Measurements from ENCODE around the gene NLRP7.
"Not testable (repeated sequence)": the region's sequence is repeated elsewhere in the genome, so short reads cannot be mapped to it uniquely, and the experiment has no call there.

The NLRP7 gene

GRCh38 chr19:54918499-54918898 is 28.8 kb downstream of the NLRP7 start:
- no peak for FAIRE-seq

GRCh38 chr19:54916822-54917221 is 30.5 kb downstream of the NLRP7 start:
- FAIRE-seq: no peak

DNA sequence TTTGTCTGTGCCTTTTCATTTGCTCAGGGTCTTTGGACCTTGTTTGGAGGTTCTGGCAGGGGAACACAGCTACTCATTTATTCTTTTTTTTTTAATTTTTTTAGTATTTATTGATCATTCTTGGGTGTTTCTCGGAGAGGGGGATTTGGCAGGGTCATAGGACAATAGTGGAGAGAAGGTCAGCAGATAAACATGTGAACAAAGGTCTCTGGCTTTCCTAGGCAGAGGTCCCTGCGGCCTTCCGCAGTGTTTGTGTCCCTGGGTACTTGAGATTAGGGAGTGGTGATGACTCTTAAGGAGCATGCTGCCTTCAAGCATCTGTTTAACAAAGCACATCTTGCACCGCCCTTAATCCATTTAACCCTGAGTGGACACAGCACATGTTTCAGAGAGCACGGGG is 39.4 kb downstream of the NLRP7 start:
- FAIRE-seq: not testable (repeated sequence)

DNA sequence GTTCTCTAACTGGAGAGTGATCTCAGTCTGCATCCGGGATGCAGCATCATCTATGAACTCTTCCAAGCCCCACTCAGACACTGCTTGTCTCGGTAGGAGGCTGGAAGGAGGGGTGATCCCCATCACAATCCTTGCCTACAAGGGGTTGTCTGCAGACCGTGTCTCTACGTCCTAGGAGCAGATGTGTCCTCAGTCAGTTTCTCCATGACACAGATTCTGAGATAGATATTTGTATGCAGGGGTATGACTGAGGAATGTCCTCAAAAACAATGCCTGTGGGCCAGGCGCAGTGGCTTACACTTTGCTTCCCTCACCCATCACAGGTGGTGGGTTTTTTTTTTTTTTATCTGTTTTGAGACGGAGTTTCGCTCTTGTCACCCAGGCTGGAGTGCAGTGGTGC is 40.5 kb downstream of the NLRP7 start:
- FAIRE-seq: no peak

- FAIRE-seq: no peak
These were observed 41.4 kb downstream of the NLRP7 start, which contains the start of gene NCR1 for GRCh38 chr19:54905803-54906511. NCR1 (plus strand) TSS chr19:54906148; CDS start chr19:54906188, 40 bp downstream.

GRCh38 chr19:54905421-54905802 is 41.9 kb downstream of the NLRP7 start:
- FAIRE-seq: no peak

- FAIRE-seq: not testable (repeated sequence)
These were observed 43.1 kb downstream of the NLRP7 start for GRCh38 chr19:54904261-54904660.

DNA sequence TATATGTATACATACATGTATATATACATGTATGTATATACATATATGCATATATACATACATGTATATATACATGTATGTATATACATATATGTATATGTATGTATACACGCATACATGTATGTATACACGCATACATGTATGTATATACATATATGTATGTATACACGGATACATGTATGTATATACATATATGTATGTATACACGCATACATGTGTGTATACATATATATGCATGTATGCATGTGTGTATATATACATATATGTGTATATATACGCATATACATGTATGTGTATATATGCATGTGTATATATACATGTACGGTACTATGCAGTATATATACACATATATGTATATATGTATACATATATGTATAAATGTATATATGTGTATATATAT is 44.0 kb downstream of the NLRP7 start:
- no peak for FAIRE-seq

DNA sequence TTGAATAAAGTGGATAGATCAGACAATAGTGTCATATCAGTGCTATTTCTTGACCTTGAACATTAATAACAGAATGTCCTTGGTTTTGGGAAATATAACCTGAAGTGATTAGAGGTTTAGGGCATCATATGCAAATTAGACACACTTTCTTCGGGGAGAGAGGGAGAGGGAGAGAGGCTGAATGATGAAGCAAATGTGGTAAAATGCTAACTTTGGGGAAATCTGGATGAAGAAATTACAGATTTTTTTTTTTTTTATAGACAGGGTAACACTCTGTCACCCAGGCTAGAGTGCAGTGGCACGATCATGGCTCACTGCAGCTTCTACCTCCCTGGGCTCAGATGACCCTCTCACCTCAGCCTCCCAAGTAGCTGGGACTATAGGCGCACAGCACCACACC is 45.3 kb downstream of the NLRP7 start:
- FAIRE-seq: no peak

DNA sequence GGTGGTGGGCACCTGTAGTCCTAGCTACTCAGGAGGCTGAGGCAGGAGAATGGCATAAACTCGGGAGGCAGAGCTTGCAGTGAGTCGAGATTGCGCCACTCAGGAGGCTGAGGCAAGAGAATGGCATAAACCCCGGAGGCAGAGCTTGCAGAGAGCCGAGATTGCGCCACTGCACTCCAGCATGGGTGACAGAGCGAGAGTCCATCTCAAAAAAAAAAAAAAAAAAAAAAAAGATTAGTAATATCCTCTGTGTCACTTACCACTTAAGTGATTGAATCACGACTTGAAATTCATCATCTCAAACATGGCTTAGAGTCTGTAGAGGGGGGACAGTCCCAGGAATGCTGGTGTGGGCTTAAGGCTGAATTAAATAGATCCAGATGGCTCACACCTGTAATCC is 46.2 kb downstream of the NLRP7 start:
- FAIRE-seq: not testable (repeated sequence)

DNA sequence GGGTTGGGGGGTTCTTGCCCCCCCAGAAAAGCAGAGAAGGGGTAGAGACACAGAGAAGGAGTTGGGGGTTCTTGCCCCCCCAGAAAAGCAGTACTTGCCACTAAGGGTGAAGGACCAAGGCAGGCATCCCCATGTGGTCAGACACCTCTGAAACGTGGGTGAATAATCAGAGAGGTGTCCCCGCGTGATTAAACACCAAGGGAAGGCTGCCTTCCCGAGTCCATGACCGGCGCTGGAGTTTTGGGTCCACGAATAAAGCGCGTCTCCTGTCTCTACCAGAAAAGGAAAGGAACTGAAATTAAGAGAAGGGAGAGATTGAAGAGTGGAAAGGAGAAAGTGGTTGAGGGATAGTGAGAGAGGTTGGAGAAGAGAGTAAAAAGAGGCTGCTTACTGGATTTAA is 47.7 kb downstream of the NLRP7 start:
- FAIRE-seq: not testable (repeated sequence)

DNA sequence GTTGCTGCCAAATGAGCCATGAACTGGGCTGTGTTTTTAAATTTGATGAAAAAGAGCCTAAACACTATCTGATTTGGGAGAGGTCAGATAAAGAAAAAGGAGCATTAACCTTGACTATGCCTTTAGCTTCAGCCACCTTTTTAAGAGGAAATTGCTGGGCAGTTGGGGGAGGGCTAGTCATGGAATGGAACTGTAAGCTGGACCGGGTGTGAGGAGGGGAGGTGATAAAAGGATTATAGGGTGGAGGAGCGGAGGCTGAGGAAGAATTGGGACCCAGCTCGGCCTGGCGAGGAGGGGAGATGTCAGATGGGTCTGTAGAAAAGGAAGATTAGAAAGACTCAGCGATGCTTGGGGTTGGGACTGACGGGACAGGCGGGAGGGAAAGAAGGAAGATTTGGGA is 48.6 kb downstream of the NLRP7 start:
- FAIRE-seq: not testable (repeated sequence)

GRCh38 chr19:54896036-54896435 is 51.3 kb downstream of the NLRP7 start:
- no peak for FAIRE-seq

DNA sequence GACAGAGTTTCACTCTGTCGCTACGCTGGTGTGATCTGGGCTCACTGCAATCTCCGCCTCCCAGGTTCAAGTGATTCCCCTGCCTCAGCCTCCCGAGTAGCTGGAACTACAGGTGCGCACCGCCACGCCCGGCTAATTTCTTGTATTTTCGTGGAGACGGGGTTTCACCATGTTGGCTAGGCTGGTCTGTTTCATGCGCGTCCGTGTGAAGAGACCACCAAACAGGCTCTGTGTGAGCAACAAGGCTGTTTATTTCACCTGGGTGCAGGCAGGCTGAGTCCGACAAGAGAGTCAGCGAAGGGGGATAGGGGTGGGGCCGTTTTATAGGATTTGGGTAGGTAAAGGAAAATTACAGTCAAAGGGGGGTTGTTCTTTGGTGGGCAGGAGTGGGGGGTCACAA is 53.2 kb downstream of the NLRP7 start:
- FAIRE-seq: not testable (repeated sequence)

DNA sequence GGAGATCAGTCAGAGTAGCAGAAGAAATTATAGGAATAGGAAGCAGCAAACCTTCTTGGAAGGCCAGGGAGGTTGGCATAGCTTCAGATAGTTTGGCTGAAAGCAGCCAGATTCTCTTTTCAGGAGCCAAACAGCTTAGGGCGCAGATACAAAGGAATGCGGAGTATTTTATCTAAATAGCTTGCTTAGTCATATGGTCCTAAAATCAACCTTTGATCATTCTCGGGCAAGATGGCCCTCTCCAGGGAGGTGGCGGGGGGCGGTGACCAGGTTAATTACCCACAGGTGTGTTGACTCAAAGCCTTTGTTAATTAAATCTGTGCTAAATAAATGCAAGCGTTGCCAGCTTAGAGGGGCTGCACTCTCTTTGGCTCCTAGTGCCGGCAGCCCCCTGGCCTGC is 53.9 kb downstream of the NLRP7 start:
- FAIRE-seq: no peak

DNA sequence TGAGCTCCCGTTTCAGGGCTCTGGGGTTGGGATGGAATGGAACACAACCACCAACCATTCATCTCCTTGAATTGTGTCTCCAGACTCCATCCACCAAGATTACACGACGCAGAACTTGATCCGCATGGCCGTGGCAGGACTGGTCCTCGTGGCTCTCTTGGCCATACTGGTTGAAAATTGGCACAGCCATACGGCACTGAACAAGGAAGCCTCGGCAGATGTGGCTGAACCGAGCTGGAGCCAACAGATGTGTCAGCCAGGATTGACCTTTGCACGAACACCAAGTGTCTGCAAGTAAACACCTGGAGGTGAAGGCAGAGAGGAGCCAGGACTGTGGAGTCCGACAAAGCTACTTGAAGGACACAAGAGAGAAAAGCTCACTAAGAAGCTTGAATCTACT is 57.8 kb downstream of the NLRP7 start:
- FAIRE-seq: no peak

DNA sequence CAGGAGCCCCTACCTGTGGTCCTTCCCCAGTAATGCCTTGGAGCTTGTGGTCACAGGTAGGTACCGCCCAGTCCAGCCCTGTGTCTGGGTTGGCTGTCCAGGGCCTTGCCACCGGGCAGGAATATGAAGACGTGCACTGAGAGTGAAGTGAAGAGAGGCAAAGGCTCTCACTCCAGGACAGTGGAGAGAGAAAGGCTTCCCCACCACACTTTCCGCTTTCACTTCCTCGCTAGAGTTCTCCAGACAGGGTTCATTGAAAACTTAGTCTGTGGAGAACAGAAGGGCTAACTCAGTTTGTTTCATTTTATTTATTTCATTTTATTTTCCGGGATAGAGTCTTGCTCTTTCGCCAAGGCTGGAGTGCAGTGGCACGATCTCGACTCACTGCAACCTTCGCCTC is 59.1 kb downstream of the NLRP7 start:
- FAIRE-seq: no peak

GRCh38 chr19:54883228-54883627 is 64.1 kb downstream of the NLRP7 start:
- no peak for FAIRE-seq

- no peak for FAIRE-seq
These were observed 64.6 kb downstream of the NLRP7 start for GRCh38 chr19:54882758-54883157.

- no peak for FAIRE-seq
These were observed 65.4 kb downstream of the NLRP7 start for GRCh38 chr19:54881884-54882283.

DNA sequence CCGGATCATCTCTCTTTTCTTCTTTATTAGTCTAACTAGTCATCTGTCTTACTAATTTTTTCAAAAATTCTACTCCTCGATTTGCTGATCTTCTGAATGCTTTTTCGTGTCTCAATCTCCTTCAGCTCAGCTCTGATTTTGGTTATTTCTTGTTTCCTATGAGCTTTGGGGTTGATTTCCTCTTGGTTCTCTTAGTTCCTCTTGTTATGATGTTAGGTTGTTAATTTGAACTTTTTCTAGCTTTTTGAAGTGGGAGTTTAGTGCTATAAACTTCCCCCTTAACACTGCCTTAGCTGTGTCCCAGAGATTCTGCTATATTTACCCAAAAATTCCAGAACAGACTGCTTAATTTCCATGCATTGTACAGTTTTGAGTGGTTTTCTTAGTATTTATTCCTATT is 69.9 kb downstream of the NLRP7 start:
- no peak for FAIRE-seq

- FAIRE-seq: no peak
These were observed 71.8 kb downstream of the NLRP7 start for GRCh38 chr19:54875506-54875905.

- FAIRE-seq: no peak
These were observed 73.3 kb downstream of the NLRP7 start, which contains the start of gene FCAR for GRCh38 chr19:54873990-54874389. FCAR (plus strand) TSS chr19:54874235; CDS start chr19:54874290, 55 bp downstream.
